Measurements from ENCODE around the gene THOP1.
"Not testable (repeated sequence)": the region's sequence is repeated elsewhere in the genome, so short reads cannot be mapped to it uniquely, and the experiment has no call there.

Gene THOP1

GRCh38 chr19:2817237-2817829 lies 32.0 kb downstream of the THOP1 start:
- DNase-seq (ENCODE audit: low read depth in 2 of 2), result not testable (repeated sequence)

DNA sequence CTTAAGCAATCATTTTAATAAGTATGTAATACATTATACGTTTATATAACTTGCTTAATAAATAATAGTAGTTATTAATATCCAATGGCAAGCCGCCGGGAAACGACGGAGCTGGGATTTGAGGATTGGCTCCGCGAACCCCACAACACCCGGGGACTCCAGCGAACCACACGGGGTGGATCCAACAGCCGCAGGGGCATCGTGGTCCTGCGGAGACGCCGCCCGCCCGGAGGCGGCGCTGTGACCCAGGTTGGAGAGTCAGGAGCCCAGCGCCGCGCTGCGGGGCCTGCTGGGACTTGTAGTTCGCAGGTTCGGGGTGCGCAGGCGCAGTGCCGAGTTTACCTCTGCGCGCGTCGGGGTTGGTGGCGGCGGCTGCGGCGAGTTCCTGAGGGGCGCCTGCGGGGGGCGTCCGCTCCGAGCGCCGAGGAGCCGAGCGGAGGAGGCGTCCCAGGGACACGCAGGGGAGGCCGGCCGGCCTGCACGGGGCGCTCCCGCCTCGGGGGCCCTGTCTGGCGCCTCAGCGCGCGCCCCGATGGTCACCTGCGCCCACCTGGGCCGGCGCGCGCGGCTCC lies 34.3 kb downstream of the THOP1 start, which contains the start of gene ZNF554:
ZNF554 (plus strand) TSS at position 329 of the 572 bp plus-strand sequence; CDS start at position 533, 204 bp downstream.
- peak; percentile 95 to 98 for DNase-seq (ENCODE audit: low read depth in 2 of 2)

- DNase-seq (ENCODE audit: low read depth in 2 of 2), result no peak
Observed at GRCh38 chr19:2820112-2820702, 34.9 kb downstream of the THOP1 start.

DNA sequence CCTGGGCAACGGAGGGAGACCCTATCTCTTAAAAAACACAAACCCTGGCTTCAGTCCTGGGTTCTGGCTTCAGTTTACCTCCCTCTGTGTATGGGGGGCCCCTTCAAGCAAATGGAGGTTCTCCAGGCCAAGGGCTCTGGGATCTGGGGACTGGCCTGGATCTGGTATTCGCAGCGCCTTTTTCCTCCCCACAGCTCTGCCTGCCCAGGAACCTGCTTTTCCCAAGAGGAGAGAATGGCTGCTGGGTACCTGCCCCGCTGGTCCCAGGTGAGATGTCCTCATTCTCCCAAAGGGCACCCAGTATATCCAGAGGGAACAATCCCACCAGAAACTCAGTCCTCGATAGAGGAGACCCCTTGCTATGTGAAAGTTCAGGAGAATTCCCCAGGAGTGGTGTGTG lies 37.5 kb downstream of the THOP1 start:
- DNase-seq (ENCODE audit: low read depth in 2 of 2), result no peak

DNA sequence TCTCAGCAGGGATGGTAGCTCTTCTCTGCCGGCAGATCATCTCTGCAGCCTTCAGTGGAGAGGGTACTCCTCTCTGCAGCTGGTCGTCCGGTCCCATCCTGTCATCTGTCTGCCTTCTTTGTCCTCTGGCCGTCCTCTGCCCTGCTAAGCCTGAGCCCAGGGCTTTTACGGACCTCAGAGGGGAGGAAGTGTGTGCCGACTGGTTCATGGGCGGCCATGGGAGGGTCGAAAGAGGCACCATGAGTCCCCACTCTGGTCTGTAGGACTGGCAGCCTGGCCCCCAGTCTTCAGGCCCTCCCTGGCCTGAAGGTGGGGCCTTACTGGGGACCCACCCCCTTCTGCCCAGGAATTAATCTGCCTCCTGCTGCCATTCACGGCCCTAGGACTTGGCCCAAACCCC lies 38.3 kb downstream of the THOP1 start:
- no peak for DNase-seq (ENCODE audit: low read depth in 2 of 2)

DNA sequence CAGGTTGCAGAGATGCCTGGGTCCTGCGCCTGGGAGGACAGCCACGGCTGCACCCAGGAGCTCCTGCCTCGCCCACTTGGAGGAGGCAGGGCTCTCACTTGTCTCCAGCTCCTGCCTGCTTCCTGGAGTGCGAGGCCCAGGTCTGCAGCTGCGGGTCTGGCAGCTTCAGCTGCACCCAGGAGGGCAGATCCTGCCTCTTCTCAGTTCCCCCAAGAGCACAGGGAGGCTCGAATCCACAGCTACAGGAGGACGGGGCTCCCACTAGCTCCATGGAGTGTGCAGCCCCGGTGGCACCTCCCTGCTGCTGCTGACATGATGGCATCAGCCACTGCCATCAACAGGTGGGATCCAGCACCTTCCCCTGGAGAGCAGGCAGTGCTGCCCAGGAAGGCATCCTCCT lies 38.8 kb downstream of the THOP1 start:
- no peak for DNase-seq (ENCODE audit: low read depth in 2 of 2)

DNA sequence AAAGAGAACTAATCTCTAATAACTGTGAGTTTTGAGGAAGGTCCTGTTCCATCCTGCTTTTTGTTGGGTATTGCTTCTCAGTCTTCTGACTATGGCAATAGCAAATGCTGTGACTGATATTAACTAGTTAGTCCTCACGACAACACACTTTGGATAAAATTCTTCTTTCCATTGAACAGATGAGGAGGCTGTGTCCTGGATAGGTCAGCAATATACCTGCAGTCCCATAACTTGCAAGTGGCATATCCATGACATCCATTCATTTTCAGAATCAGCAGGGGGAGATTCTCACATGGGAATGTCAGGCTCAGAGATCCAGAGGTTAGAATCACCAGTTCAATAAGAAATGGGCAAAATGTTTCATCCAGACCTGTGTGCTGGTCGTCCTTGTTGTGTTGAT lies 41.7 kb downstream of the THOP1 start:
- no peak for DNase-seq (ENCODE audit: low read depth in 2 of 2)

- DNase-seq (ENCODE audit: low read depth in 2 of 2), result no peak
Observed at GRCh38 chr19:2827840-2828489, 42.7 kb downstream of the THOP1 start.

DNA sequence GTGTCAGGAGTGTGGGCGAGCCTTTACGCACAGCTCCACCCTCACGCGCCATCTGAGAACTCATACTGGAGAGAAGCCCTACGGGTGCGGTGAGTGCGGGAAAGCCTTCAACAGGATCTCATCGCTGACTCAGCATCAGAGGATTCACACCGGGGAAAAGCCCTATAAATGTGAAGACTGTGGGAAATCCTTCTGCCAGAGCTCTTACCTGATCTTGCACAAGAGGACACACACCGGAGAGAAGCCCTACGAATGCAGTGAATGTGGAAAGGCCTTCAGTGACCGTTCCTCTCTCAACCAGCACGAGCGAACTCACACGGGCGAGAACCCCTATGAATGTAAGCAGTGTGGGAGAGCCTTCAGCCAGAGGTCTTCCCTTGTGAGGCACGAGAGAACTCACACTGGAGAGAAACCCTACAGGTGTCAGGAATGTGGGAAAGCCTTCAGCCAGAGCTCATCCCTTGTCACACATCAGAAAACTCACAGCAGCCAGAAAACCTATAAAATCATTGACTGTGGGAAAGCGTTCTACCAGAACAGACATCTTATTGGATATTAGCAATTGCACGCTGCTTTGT lies 49.1 kb downstream of the THOP1 start:
- DNase-seq (ENCODE audit: low read depth in 2 of 2), result no peak

GRCh38 chr19:2837430-2837829 lies 52.1 kb downstream of the THOP1 start:
- no peak for DNase-seq (ENCODE audit: low read depth in 2 of 2)

DNA sequence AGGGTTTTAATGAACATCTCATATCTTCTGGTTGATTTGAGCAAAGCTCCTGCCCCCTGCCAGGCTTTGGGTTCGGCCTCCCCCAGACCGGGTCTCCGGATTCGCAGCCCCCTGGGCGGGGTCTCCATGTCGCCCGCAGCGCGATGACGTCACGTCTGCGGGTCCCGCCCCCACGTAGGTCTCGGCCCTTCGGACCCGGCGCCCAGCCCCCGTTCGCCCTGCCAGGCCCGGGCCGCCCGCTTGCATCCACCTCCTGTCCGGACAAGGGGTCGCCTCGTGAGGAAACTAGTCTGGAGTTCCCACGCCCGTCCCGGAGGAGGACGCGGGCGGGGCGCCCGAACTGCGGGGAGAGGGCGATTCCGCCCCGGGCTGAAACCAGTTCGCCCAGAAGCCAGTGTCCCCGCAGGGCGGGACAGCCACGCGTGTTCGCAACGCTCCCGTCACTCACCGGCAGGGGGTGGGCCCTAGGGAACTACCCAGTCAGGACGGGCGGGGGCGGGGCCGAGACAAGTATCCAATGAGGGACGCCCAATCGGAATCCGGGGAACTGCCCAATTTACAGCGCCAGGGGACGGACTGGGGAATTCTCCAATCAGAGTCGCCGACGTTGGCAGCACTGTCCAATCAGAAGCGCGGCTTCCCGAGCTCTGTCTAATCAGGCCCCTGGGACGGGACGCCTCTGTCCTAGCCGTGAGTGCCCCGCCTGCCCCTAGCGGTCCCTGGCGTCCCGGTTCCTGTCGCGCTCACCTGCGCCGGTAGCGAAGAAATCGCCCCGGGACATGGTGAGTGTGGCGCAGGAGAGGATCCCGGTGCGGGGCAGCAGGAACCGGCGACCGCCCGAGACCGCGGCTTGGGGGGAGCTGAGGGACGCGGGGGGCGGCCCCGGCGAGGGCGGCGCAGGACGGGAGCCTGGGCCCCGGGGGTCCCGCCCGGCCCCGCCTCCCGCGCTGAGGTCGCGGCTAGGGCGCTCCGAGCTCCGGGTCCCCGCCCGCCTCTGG lies 55.8 kb downstream of the THOP1 start, which contains the start of gene ZNF555:
ZNF555 (plus strand) TSS at position 682 of the 998 bp plus-strand sequence; CDS start at position 780, 98 bp downstream.
- DNase-seq (ENCODE audit: low read depth in 2 of 2), result peak; percentile 97 to 98

- no peak for DNase-seq (ENCODE audit: low read depth in 2 of 2)
Observed at GRCh38 chr19:2841855-2842574, 56.7 kb downstream of the THOP1 start.

DNA sequence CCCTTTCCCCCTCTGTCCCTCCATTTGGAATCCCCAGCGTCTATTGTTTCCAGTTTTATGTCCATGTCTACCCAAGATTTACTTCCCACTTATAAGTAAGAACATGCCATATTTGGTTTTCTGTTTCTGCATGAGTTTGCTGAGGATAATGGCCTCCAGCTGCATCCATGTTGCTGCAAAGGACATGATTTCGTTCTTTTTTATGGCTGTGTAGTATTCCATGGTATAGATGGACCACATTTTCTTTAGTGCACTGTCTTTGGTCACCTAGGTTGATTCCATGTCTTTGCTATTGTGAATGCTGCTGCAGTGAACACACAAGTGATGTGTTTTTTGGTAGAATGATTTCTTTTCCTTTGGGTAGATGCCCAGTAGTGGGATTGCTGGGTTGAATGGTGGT lies 59.8 kb downstream of the THOP1 start:
- no peak for DNase-seq (ENCODE audit: low read depth in 2 of 2)

- DNase-seq (ENCODE audit: low read depth in 2 of 2), result no peak
Observed at GRCh38 chr19:2846180-2846894, 61.0 kb downstream of the THOP1 start.

GRCh38 chr19:2847507-2847906 lies 62.2 kb downstream of the THOP1 start:
- DNase-seq (ENCODE audit: low read depth in 2 of 2), result no peak

DNA sequence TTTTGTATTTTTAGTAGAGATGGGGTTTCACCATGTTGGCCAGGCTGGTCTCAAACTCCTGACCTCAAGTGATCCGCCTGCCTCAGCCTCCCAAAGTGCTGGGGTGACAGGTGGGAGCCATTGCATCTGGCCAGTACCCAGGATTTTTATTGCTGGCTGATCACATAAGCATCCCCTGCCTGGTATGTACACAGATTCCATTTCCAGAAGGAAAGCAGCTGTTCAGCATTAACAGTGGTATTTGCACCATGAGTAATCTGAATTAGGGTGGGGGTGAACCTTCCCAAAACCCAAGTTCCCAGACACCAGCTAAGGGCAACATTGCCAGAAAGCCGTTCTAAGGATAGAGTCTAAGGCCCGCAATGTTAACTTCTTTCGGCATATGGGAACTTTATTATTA lies 63.3 kb downstream of the THOP1 start:
- DNase-seq (ENCODE audit: low read depth in 2 of 2), result no peak

- DNase-seq (ENCODE audit: low read depth in 2 of 2), result no peak
Observed at GRCh38 chr19:2850256-2850925, 65.1 kb downstream of the THOP1 start.

GRCh38 chr19:2852598-2852997 lies 67.3 kb downstream of the THOP1 start:
- DNase-seq (ENCODE audit: low read depth in 2 of 2), result no peak

DNA sequence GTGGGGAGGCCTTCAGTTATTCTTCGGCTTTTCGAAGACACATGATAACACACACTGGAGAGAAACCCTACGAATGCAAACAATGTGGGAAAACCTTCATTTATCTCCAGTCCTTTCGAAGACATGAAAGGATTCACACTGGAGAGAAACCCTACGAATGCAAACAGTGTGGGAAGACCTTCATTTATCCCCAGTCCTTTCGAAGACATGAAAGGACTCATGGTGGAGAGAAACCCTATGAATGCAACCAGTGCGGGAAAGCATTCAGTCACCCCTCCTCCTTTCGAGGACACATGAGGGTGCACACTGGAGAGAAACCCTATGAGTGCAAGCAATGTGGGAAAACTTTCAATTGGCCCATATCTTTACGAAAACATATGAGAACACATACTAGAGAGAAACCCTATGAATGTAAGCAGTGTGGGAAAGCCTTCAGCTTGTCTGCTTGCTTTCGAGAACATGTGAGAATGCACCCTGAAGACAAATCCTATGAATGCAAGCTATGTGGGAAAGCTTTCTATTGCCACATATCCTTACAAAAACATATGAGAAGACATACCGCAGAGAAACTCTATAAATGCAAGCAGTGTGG lies 67.8 kb downstream of the THOP1 start:
- DNase-seq (ENCODE audit: low read depth in 2 of 2), result no peak

All from stimulated activated CD4-positive, alpha-beta T cell treated with anti-CD3 and anti-CD28 coated beads, Interleukin-15, amount 100 ng/mL, for 48 hours (primary cell).